HG03135 (cell line): ENCODE measurements around the gene EIF1AY.
"Not testable (repeated sequence)": the region's sequence is repeated elsewhere in the genome, so short reads cannot be mapped to it uniquely, and the experiment has no call there.

Experiments used
- ATAC-seq: cut with Tn5 transposase; IDR thresholded peaks from one replicate; pipeline ENCODE4 v1.9.1; 2021; ENCODE audit warnings: mild to moderate bottlenecking, moderate library complexity; ENCODE audit not compliant: unreplicated experiment

EIF1AY gene, protein sequence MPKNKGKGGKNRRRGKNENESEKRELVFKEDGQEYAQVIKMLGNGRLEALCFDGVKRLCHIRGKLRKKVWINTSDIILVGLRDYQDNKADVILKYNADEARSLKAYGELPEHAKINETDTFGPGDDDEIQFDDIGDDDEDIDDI

DNA sequence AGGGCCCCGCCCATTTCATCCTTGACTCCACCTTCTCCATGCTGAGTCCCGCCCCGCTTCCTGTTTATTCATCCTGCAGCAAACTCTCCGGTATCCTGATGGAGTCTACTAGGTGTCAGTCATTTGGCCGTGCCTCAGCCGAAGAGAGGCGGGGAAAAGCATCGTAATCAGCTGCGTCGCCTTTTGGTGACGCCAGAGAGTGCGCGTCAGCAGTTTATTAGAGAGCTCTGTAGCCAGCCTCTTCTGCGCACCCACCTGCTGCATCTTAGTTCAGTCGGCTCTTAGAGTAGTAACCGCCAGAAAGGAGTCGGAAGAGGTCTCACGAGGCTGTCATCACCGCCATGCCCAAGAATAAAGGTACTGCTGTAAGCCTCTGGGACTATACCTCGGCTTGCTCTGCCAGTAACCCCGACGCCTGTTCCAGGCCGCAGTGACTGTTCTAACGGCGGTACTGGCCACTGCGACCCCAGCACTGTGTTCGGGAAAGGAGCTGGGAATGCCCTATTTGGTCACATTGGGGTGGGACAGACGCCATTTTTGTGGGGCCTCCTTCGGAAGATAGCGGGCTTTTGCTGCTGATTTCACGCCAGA, at the start of gene EIF1AY:
Gene EIF1AY (plus strand): TSS at position 246 of the 591 bp plus-strand sequence. CDS start 96 bp downstream, at position 342.
- ATAC-seq: no peak

DNA sequence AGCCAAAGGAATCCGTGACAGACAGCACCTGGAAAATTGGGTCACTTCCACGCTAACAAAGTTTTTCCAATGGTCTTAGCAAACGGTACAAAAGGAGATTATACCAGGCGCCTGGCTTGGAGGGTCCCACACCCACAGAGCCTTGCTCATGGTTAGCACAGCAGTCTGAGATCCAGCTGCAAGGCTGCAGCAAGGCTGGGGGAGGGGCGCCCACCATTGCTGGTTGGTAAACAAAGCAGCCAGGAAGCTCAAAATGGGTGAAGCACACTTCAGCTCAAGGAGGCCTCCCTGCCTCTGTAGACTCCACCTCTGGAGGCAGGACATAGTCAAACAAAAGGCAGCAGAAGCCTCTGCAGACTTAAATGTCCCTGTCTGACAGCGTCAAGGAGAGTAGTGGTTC, 47.1 kb upstream of the EIF1AY start:
- ATAC-seq: no peak

DNA sequence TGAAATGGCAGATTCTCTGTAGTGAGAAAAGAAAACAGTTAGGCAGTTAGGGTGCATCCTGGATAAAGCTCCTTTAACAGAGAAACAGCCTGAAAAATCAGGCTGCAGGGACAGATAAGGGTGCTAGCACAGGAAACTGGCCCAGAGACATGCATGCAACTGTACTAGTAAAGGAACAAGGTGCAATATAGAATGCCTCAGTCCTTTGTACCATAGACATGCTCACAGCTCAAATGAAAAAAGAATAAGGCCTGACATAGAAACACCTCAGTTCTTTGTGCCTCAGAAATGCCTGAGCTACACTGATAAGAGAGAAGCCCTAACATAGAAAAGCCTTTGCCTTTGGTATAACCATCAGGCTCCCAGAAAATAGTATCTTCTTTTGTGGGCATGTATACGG, 37.4 kb upstream of the EIF1AY start:
- ATAC-seq: no peak

DNA sequence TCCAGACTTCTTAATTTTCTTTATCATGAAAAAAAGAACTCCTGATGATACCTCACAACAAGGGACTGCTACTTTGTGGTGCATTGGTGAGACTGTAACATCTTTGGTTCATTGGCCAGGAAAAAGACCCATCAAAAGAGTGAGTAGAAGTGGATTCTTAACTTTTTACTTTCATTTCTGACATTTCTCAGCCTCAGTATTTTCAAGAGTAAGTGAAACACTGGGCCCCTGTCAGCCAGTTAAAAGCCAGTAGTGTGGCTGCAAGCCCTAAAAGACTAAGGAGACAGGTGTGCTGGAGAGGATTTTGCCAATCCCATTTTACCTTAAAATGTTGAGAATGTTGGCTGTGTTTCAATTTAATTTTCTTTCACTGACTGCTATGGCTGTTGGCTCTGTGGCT, 36.6 kb upstream of the EIF1AY start:
- no peak for ATAC-seq

DNA sequence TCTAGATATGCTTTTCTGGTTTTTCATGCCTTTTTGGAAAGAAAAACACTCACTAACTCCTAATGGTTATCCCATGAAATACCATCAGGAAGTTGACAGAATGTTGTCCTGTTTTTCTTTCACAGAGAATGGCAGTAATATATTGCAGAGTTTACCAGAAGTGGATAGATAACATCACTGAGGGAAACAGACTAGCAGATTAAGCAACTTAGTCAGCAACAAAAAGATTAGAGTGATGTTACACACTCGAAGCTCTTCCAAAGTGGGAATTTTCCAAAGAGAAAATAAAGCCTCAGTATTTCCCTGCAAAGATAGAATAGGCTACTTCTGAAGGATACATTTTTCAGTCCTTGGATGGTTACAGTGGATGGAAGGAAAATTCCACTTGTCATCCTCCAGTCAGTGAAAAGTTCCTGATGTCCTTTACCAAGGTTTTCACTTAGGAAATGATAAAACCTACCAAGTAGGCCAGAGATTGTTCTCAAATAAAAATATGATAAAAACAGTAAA, 31.1 kb upstream of the EIF1AY start:
- ATAC-seq: no peak

DNA sequence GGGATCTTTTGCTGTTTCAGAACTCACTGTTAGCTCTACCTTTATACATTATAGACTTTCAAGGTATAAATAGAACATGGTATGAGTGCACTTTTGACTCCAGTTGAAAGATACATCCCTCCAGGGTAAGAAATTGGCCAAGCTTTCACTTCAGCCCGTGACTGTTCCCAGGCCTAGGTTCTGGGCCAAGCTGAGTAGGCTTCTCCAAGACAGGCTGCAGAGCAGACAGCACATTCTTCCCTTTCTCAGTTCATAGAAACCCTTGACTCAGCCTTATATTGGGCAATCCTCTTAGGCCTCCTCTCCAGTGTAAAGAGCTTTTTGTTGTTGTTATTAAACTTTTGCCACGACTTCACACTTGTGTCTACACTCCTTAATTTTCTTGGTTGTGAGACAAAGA, 29.5 kb upstream of the EIF1AY start:
- no peak for ATAC-seq

DNA sequence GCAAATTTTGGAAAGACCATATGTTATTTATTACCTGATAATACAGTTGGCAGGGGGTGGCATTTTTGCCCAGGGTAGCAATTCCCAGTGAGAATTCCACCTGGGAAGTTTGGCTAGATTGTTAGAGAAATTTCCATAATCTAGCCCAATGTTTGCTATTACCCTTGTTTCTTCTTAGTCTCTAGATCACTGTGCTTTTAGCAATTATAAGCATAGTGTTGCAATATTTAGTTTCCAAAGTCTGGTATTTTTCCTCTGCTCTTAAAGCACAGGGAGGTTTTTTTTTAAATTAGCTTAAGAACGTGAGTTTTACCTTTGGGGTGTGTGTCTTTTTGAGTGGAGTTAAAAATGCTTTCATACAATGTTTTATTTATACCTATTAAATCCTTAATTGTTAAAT, 26.3 kb upstream of the EIF1AY start:
- ATAC-seq: no peak

DNA sequence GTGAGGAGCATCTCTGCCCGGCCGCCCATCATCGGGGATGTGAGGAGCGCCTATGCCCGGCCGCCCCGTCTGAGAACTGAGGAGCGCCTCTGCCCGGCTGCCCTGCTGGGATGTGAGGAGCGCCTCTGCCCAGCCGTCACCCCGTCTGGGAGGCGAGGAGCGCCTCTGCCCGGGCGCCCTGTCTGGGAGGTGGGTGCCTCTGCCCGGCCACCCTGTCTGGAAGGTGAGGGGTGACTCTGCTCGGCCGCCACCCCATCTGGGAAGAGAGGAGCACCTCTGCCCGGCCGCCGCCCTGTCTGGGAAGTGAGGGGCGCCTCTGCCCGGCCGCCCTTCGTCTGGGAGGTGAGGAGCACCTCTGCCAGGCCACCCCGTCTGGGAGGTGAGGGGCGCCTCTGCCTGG, 23.7 kb upstream of the EIF1AY start:
- no peak for ATAC-seq

DNA sequence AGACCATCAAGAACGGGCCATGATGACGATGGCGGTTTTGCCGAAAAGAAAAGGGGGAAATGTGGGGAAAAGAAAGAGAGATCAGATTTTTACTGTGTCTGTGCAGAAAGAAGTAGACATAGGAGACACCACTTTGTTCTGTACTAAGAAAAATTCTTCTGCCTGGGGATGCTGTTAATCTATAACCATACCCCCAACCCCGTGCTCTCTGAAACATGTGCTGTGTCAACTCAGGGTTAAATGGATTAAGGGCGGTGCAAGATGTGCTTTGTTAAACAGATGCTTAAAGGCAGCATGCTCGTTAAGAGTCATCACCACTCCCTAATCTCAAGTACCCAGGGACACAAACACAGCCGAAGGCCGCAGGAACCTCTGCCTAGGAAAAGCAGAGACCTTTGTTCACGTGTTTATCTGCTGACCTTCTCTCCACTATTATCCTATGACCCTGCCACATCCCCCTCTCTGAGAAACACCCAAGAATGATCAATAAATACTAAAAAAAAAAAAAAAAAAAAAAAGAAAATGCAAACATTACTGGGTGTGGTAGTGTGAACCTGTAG, 22.7 kb upstream of the EIF1AY start:
- ATAC-seq: not testable (repeated sequence)

DNA sequence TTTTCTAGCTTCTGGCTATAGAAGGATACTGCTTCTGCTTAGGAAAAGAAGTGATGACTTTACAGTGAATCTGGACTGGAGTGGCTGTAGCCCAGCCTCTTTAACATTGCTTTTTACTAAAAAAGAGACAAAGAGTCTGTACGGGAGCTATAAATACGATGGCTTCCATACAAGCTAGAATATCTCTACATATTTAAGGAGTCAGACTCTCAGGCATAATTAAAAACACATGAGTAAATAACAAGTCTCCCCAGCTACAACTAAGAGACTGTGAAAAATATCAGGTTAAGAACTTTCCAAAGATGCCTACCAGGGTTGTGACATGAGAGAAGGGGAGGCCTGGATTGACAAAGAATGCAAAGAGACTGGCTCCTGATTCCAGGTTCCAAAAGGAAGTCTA, 19.8 kb upstream of the EIF1AY start:
- ATAC-seq: no peak

DNA sequence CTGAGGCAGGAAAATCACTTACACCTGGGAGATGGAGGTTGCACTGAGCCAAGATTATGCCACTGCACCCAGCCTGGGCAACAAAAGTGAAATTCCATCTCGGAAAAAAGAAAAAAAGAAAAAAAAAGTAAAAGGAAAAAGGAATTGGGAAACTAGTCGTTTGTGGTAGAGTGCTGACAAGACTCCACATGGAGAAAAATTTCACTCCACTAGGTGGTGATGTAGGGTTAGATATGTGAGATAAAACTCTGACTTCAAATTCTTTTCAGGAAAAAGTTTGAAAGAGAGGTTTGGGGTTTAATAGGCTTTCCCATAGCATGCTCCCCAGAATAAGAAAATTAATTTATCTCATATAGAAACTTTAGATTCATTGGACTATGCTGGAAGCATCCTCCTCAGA, 16.9 kb upstream of the EIF1AY start:
- no peak for ATAC-seq

DNA sequence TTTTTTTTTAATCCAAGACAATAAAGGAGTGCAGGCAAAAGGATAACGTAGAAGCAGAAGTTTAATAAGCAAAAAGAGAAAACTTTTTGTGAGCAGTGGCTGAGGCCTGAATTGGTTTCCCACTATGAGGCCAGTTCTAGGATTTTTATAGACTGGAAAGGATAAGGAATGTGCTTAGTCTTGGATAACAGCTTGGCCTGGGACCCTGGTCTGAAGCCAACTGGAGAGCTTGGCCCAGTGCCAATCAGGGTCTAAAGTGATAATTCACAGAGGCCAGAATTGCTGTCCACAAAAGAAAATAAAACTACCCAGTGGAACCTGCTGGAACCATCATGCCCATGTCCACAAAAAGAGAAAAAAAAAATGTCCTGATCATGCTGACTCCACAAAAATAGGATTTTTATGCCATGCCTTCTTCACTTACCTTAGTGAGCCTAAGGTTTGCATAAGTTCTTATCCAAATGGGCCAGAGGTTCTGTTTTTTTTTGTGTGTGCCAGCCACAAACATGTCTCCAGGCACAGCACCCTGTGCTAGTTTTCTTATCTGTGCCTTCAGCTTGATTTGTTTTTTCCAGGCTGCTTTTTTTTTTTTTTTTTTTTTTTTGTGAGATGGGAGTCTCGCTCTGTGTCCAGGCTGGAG, 15.6 kb upstream of the EIF1AY start:
- no peak for ATAC-seq

DNA sequence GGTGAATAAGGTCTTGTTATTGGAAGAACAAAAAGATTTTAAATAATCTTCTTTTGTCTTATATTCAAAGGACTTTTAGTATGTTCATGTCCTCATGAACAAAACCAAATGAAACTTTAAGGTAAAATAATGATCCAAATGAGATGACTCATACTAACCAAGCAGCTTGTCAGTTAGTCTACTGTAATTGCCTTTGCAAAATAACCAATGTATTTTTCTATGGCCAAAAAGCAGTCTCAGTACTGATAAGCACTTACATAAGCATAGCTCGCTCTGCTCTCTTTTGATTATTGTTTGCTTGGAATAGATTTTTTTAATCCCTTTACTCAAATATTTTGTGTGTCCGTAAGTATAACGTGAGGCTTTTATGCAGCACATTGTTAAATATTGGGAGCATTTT, 4.3 kb upstream of the EIF1AY start:
- no peak for ATAC-seq

DNA sequence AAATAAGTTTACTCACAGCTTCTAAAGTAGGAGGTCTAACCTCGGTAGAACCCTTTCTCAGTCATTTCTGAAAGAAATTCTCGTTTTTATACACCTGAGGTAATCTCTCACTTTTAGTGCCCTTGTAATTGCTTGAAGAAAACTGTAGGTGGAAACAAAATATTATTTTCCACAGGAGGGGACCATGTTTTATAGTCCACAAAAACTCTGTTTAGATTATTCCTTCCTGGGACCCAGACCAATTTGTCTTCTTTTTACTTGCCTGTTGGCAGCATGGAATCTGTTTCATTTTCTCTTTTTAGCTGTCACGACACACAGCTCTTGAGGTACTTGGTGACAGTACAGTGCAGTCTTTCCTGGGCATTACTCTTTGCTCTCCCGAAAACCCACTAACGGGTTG, 930 bp downstream of the EIF1AY start:
- ATAC-seq: no peak

DNA sequence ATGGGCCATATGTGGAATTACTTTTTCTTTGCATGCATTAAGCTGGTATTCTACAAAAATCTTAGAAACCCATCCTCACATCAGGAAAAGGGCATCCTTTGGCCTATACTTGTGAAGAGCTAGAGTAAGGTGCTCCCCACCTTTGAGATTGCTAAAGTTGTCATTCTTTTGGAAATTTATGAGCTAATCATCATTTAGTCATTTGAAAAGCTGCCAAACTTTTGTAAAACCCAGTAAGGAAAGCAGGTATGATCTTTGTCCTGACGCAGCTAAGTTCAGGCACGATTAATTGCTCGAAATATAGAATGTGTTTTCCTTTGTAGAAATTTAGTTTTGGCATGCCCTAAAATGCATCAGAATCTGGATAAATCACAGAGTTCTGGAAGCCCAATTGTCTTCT, 2.6 kb downstream of the EIF1AY start:
- ATAC-seq: no peak

DNA sequence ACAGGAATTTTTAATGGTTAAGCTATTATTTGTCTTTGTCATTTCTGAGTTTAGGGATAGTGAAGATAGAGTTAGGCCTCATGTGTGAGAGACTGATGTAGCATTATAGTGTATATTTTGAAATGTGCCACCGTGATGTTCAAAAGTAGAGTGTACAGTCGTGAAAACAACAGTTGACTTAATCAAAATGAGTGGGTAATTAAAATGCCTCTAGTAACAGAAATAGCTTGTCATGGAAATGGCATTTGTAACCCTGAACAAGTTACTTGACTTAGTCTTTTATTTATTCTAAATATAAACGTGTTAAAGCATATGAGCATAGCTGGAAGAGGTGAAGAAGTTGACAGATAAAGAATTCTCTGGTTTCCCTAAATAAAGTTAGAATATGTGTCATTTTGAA, 6.1 kb downstream of the EIF1AY start:
- ATAC-seq: no peak

DNA sequence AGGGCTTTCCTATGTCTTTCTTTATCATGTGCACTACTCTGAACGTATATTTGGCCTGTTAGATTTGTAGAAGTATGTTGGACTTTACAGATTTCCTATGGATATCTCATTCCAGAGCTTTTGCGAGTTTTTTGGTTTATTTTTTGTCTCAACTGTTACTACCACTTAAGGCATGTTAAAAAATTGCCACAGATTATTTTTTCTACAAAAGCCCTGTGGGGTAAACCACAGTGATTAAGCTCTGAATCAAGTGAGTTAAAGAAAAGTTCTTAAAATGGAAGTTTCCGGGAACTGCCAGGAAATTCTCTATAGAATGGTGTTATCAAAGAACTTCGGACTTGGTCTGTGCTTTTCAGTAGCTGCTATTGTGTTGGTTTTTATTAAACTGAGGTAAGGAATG, 10.6 kb downstream of the EIF1AY start:
- no peak for ATAC-seq
